ENCODE results near the gene GALNS. TPM values are rescaled to one million over a fixed set of nuclear protein-coding genes. Genes with fewer than 3 reads are reported as not detected.

GALNS gene
- total and polyA plus RNA-seq, 2 donors (not counting 1 experiment from before 2014, with no cell fraction given): 45.5 to 68.4 TPM

GRCh38 chr16:88865742-88866141, 9.0 kb upstream of the GALNS start:
- WGBS (ENCODE audit: insufficient coverage): 91% methylated on average over 13 of the region's 15 CpGs
- ChIA-PET CTCF (interaction anchor here (1.1 kb wide), 1 partner anchor 10 kb away, joined by 3 read pairs; no protein-coding TSS in a partner anchor), POLR2A (no interaction called here)
- intact Hi-C loops (cut with micrococcal nuclease): no loop called here
- H3K9me3 Mint-ChIP-seq (ENCODE audit: insufficient read depth): no peaks in the 10 kb centered on the region
- Histone ChIP-seq H3K4me2 (replicated peaks; ENCODE audit: low read depth, low read length, poor library complexity, severe bottlenecking) (no peak overlapping the region), H3K27ac (ENCODE audit: low read length in 2 of 2) (no peak overlapping the region), H4K20me1 (ENCODE audit: control insufficient read depth, insufficient read depth, low read length, poor library complexity, severe bottlenecking) (peaks cover 4% of the 10 kb centered on the region), H3K9me3 (ENCODE audit: control extremely low read depth in 1 of 3, control insufficient read depth in 2 of 3, insufficient read depth in 1 of 3, low read length in 2 of 3) (no peaks in the 10 kb centered on the region), H3K9ac (ENCODE audit: low read length) (no peak overlapping the region), H3K4me1 (ENCODE audit: control insufficient read depth in 2 of 2, insufficient read depth in 2 of 2, low read length in 2 of 2) (peaks cover 5 to 6% of the 10 kb centered on the region in 2 donors), H3K36me3 (replicated peaks in 1 of 2; ENCODE audit: control extremely low read depth in 1 of 2, control insufficient read depth in 1 of 2, extremely low read depth in 1 of 2, insufficient read depth in 2 of 2, low read length in 1 of 2) (peaks cover 0 to 20% of the 10 kb centered on the region in 2 experiments), H2AFZ (ENCODE audit: insufficient read depth, low read depth, low read length, poor library complexity, severe bottlenecking) (no peak overlapping the region), H3K27me3 (replicated peaks in 1 of 4; ENCODE audit: control extremely low read depth in 1 of 4, control insufficient read depth in 3 of 4, insufficient read depth in 4 of 4, low read length in 3 of 4) (peaks cover 0 to 25% (median 2%) of the 10 kb centered on the region in 4 experiments), H3K79me2 (ENCODE audit: control insufficient read depth, insufficient read depth, low read length) (peaks cover 7% of the 10 kb centered on the region), H3K4me3 (ENCODE audit: control extremely low read depth in 1 of 5, extremely low read depth in 1 of 5, insufficient read depth in 1 of 5, low read depth in 2 of 5, low read length in 4 of 5) (no peak overlapping the region)
- TF ChIP-seq EZH2 (IDR thresholded peaks at IDR 0.05; ENCODE audit: borderline replicate concordance, insufficient read depth, low read depth, low read length, poor library complexity, severe bottlenecking) (no peak), CTCF (IDR thresholded peaks at IDR 0.05) (no peak)
- ATAC-seq (ENCODE audit: low read depth) (no peak), DNase-seq (no peak)
- H3K27ac Mint-ChIP-seq: no peak overlapping the region
- no peak overlapping the region for H3K4me3 Mint-ChIP-seq
- peaks cover 5% of the 10 kb centered on the region for H3K4me1 Mint-ChIP-seq
- H3K27me3 Mint-ChIP-seq: peaks cover 8% of the 10 kb centered on the region

- Histone ChIP-seq H2AFZ (ENCODE audit: insufficient read depth, low read depth, low read length, poor library complexity, severe bottlenecking) (no peak overlapping the region), H3K9ac (ENCODE audit: low read length) (no peak overlapping the region), H3K79me2 (ENCODE audit: control insufficient read depth, insufficient read depth, low read length) (peaks cover 11% of the 10 kb centered on the region), H3K27me3 (replicated peaks in 1 of 4; ENCODE audit: control extremely low read depth in 1 of 4, control insufficient read depth in 3 of 4, insufficient read depth in 4 of 4, low read length in 3 of 4) (peaks cover 0 to 21% (median 2%) of the 10 kb centered on the region in 4 experiments), H3K9me3 (ENCODE audit: control extremely low read depth in 1 of 3, control insufficient read depth in 2 of 3, insufficient read depth in 1 of 3, low read length in 2 of 3) (no peaks in the 10 kb centered on the region), H4K20me1 (ENCODE audit: control insufficient read depth, insufficient read depth, low read length, poor library complexity, severe bottlenecking) (peaks cover 8% of the 10 kb centered on the region), H3K4me1 (ENCODE audit: control insufficient read depth in 2 of 2, insufficient read depth in 2 of 2, low read length in 2 of 2) (peaks cover 1 to 2% of the 10 kb centered on the region in 2 donors), H3K4me3 (ENCODE audit: control extremely low read depth in 1 of 5, extremely low read depth in 1 of 5, insufficient read depth in 1 of 5, low read depth in 2 of 5, low read length in 4 of 5) (no peak overlapping the region), H3K27ac (ENCODE audit: low read length in 2 of 2) (no peak overlapping the region), H3K4me2 (replicated peaks; ENCODE audit: low read depth, low read length, poor library complexity, severe bottlenecking) (no peak overlapping the region), H3K36me3 (replicated peaks in 1 of 2; ENCODE audit: control extremely low read depth in 1 of 2, control insufficient read depth in 1 of 2, extremely low read depth in 1 of 2, insufficient read depth in 2 of 2, low read length in 1 of 2) (peaks cover 0 to 25% of the 10 kb centered on the region in 2 experiments)
- ATAC-seq (ENCODE audit: low read depth) (no peak), DNase-seq (no peak)
- ChIA-PET CTCF (interaction anchor here (1.1 to 1.5 kb wide), 2 partner anchors 11 to 128 kb away, joined by 3 to 6 read pairs; no protein-coding TSS in a partner anchor), POLR2A (no interaction called here)
- H3K27me3 Mint-ChIP-seq: peaks cover 4% of the 10 kb centered on the region
- peaks cover 2% of the 10 kb centered on the region for H3K4me1 Mint-ChIP-seq
- H3K4me3 Mint-ChIP-seq: no peak overlapping the region
- TF ChIP-seq EZH2 (IDR thresholded peaks at IDR 0.05; ENCODE audit: borderline replicate concordance, insufficient read depth, low read depth, low read length, poor library complexity, severe bottlenecking): no peak
- no peak for TF ChIP-seq CTCF (IDR thresholded peaks at IDR 0.05)
- WGBS (ENCODE audit: insufficient coverage): 89% methylated on average over 11 of the region's 14 CpGs
- intact Hi-C loops (cut with micrococcal nuclease): no loop called here
- H3K9me3 Mint-ChIP-seq (ENCODE audit: insufficient read depth): no peaks in the 10 kb centered on the region
- no peak overlapping the region for H3K27ac Mint-ChIP-seq
Observed at GRCh38 chr16:88865310-88865709, 8.6 kb upstream of the GALNS start.

All from B cell (primary cell).